Transverse colon (tissue), 4 donors: Measurements from ENCODE around the gene MDC1. TPM values are rescaled to one million over a fixed set of nuclear protein-coding genes. Genes with fewer than 3 reads are reported as not detected.
"Not testable (repeated sequence)": the region's sequence is repeated elsewhere in the genome, so short reads cannot be mapped to it uniquely, and the experiment has no call there.

Experiments
- DNase-seq: peaks from one replicate; pipeline ENCODE4 v3.0.0-alpha.2; 2019
- H3K27ac ChIP-seq, 4 donors: fragments of 200-600 bp; sonication (generic); 2 replicates each; pipeline ENCODE4 v1.5.1; 2016 to 2018; ENCODE audit warnings: inconsistent platforms in 4 of 4
- H3K27me3 ChIP-seq: fragments of 200-600 bp; sonication (generic); 2 replicates; pipeline ENCODE4 v1.5.1; 2017; ENCODE audit warnings: inconsistent platforms
- H3K36me3 ChIP-seq, 4 donors: fragments of 200-600 bp; sonication (generic); 2 replicates each; pipeline ENCODE4 v1.5.1; 2017 to 2019; ENCODE audit warnings: inconsistent platforms in 4 of 4
- H3K4me1 ChIP-seq, 4 donors: fragments of 200-600 bp; sonication (generic); 2 replicates each; pipeline ENCODE4 v1.5.1; 2017 to 2020; ENCODE audit warnings: inconsistent platforms in 4 of 4
- H3K4me3 ChIP-seq, 4 donors: fragments of 200-600 bp; sonication (generic); 1 replicate in 1 of 4; 2 replicates in 3 of 4; pipeline versions ENCODE4 v1.5.1 to v1.6.1; 2017 to 2019; ENCODE audit warnings: inconsistent platforms in 4 of 4
- H3K9me3 ChIP-seq, 2 donors: fragments of 200-600 bp; sonication (generic); 2 replicates each; pipeline ENCODE4 v1.5.1; 2017 to 2019; ENCODE audit warnings: inconsistent platforms in 2 of 2
- CTCF ChIP-seq, 5 experiments: fragments of 200-600 bp in 3 of 5; fragments of 450-650 bp in 2 of 5; sonication (generic) in 3 of 5; IDR thresholded peaks; 1 replicate in 2 of 5; 2 replicates in 3 of 5; pipeline ENCODE4 v1.5.1; 2016 to 2017; ENCODE audit warnings: antibody characterized with exemption in 5 of 5, inconsistent platforms in 3 of 5, mild to moderate bottlenecking in 2 of 5, moderate library complexity in 1 of 5
- EP300 ChIP-seq: sonication (generic); formaldehyde crosslinking; IDR thresholded peaks from one replicate; pipeline ENCODE4 v1.6.1; 2017; ENCODE audit warnings: antibody characterized with exemption, low read depth
- POLR2A ChIP-seq: fragments of 450-650 bp; IDR thresholded peaks from one replicate; pipeline ENCODE4 v1.6.1; 2016; ENCODE audit warnings: antibody characterized with exemption, mild to moderate bottlenecking, moderate library complexity
- POLR2AphosphoS5 ChIP-seq, 3 donors: sonication (generic); formaldehyde crosslinking; IDR thresholded peaks; one replicate each; pipeline ENCODE4 v1.6.1; 2016; ENCODE audit warnings: antibody characterized with exemption in 3 of 3
- WGBS, 2 donors: methylation state at CpG; one replicate each; pipeline ENCODE4 v1.1.5; 2018; ENCODE audit warnings: low coverage in 1 of 2; 5-methylcytosine and 5-hydroxymethylcytosine counted together
- in situ Hi-C, 4 donors: fragments of 200-750 bp; cut with MboI; loops; one replicate each; pipeline versions ENCODE4 v1.15.0 to v1.15.1; 2017; ENCODE audit warnings: low sequenced_read_pairs in 3 of 4, low pct_ligation_motif_present in 1 of 4, low pct_unique_long_range_greater_than_20kb in 1 of 4
- intact Hi-C: fragments of 100-400 bp; cut with DNase I; formaldehyde crosslinking; loops from one replicate; pipeline ENCODE4 v1.15.1; 2023; ENCODE audit warnings: low total_unique reads
- total RNA-seq, 4 donors: library from RNA; depleted of rRNA; stranded (reverse); fragments of >200 nt; gene quantifications; one replicate each; pipeline ENCODE4 v1.1.0, GENCODE V29; 2016

The MDC1 gene
- total RNA-seq, result 10 to 100 TPM in 2 of 4 donors, 1 to 10 TPM in 2; 3.1 to 13.5 (median 9.7) TPM

DNA sequence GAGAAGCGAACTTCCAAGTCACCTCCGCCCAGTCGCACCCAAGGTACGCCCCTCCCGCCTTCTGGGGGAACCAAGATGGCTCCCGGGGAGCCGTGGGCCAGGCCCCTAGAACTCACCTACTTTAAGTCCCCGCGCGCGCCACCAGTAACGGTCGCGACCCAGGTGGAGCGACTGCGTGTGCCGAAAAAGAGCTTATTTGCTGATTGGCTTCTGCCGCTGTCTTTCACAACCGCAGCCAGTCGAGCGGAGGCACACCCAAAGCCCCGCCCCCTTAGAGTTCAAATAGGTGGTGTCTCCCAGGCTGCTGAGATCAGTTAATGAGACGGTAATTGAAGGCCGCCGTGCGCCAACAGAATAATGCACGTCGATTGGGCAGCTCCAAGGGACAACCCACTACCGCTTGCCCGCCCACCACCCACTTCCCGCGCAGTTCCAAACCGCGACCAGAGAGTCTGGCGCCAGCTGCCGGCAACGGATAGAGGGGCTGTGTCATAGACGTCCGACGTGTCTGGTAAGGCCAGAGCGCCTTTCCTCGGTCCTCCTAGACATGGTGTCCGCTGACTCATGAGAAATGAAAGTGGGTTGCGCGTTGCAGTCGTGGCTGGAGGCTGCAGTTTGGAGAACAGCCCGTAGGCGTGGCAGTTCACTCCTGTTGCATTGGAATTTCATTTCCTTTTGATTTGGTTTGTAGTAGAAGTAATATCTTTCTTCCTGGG is at the start of gene MDC1:
TSS of gene MDC1 (minus strand) at position 153 of the 716 bp plus-strand sequence. CDS start 2,106 bp downstream, outside the sequence.
- Histone ChIP-seq H3K4me1 (peaks cover 4 to 39% (median 34%) of the 10 kb centered on the region in 4 donors), H3K4me3 (peak within 1 kb of the TSS; percentile 50 to 69 (median 60)), H3K36me3 (peaks cover 0 to 12% (median 3%) of the 10 kb centered on the region in 4 donors), H3K27me3 (no peaks in the 10 kb centered on the region), H3K27ac (peak within 1 kb of the TSS; percentile 93 to 99 (median 98)), H3K9me3 (no peaks in the 10 kb centered on the region)
- in situ Hi-C loops (loop anchor here in 1 of 4 donors (5.0 kb wide), 1 partner anchor 35 kb away; no protein-coding TSS in a partner anchor), intact Hi-C loops (loop anchor here (2.0 kb wide), 1 partner anchor 30 kb away; the partner anchor contains the start of gene PPP1R18)
- DNase-seq, result peak; percentile 99
- 0% methylated on average over 42 of the region's 48 CpGs; no CpG with 5 or more reads in 1 of the 2 donors for WGBS, 2 donors
- TF ChIP-seq CTCF (IDR thresholded peaks at IDR 0.05), result peak; percentile 17 to 79 (median 43)
- TF ChIP-seq POLR2AphosphoS5 (IDR thresholded peaks at IDR 0.05), result peak; percentile 95 to 98 (median 97)
- TF ChIP-seq POLR2A, result peak; percentile 91
- no peak for TF ChIP-seq EP300

GRCh38 chr6:30766461-30767157 is 49.5 kb upstream of the MDC1 start:
- H3K36me3 ChIP-seq, result no peaks in the 10 kb centered on the region
- no peak for DNase-seq
- intact Hi-C loops (no loop called here), in situ Hi-C loops (no loop called here)
- no peak overlapping the region for H3K4me3 ChIP-seq
- TF ChIP-seq POLR2A (no peak), CTCF (IDR thresholded peaks at IDR 0.05) (no peak), POLR2AphosphoS5 (IDR thresholded peaks at IDR 0.05) (no peak), EP300 (no peak)
- H3K27ac ChIP-seq, result no peak overlapping the region
- no peaks in the 10 kb centered on the region for H3K9me3 ChIP-seq
- WGBS, 2 donors, result 84 to 100% methylated on average over 4 to 6 of the region's 6 CpGs
- no peaks in the 10 kb centered on the region for H3K27me3 ChIP-seq
- H3K4me1 ChIP-seq, result peaks cover 12 to 32% (median 25%) of the 10 kb centered on the region in 4 donors

DNA sequence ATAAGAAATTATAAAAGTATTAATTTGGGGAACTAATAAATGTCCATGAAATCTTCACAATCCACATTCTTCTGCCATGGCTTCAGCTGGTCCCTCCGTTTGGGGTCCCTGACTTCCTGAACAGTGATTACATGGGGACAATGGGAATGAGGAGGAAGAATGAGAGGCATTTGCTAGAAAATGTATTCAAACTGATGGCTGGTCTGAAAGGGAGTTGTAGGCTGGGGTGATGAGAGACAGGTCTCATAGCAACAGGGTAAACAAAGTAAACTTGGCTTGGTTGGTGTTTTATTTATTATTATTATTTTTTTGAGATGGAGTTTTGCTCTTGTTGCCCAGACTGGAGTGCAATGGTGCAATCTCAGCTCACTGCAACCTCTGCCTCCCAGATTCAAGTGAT is 48.4 kb upstream of the MDC1 start:
- intact Hi-C loops, H3K27ac ChIP-seq, H3K4me3 ChIP-seq, DNase-seq, in situ Hi-C loops, H3K36me3 ChIP-seq, H3K27me3 ChIP-seq, H3K9me3 ChIP-seq: not testable (repeated sequence)
- WGBS, 2 donors, result 70 to 100% methylated on average over 1 of the region's 1 CpG
- H3K4me1 ChIP-seq, result peaks cover 12 to 32% (median 25%) of the 10 kb centered on the region in 4 donors

- H3K4me3 ChIP-seq, H3K27me3 ChIP-seq, H3K36me3 ChIP-seq, intact Hi-C loops, DNase-seq, in situ Hi-C loops, H3K9me3 ChIP-seq: not testable (repeated sequence)
- H3K4me1 ChIP-seq, result peaks cover 12 to 26% (median 23%) of the 10 kb centered on the region in 4 donors
- WGBS, 2 donors, result 71 to 76% methylated on average over 9 to 13 of the region's 13 CpGs
- peak overlapping the region in 3 of 4 donors; percentile 49 to 64 (median 60) for H3K27ac ChIP-seq
Measured at GRCh38 chr6:30764490-30765043, 47.5 kb upstream of the MDC1 start.
